ENCODE results near the gene TYMP.

Gene TYMP

GRCh38 chr22:50502628-50503474 is 27.0 kb downstream of the TYMP start:
- no peak for FAIRE-seq
- no peak for DNase-seq (ENCODE audit: insufficient read length, low spot score)
- no peak for TF ChIP-seq PAX5 (IDR thresholded peaks at IDR 0.05; ENCODE audit: insufficient read depth, low read length, severe bottlenecking)
- TF ChIP-seq SPI1 (IDR thresholded peaks at IDR 0.05; ENCODE audit: low read depth, low read length): no peak
- TF ChIP-seq TAF1 (IDR thresholded peaks at IDR 0.05; ENCODE audit: low read depth, low read length): no peak
- no peak for TF ChIP-seq POLR2AphosphoS5 (IDR thresholded peaks at IDR 0.05; ENCODE audit: low read depth, low read length)
- TF ChIP-seq POU2F2 (IDR thresholded peaks at IDR 0.05; ENCODE audit: low read depth, low read length): no peak
- TF ChIP-seq POLR2A (IDR thresholded peaks at IDR 0.05; ENCODE audit: low read depth, low read length): no peak

- TF ChIP-seq TAF1 (IDR thresholded peaks at IDR 0.05; ENCODE audit: low read depth, low read length) (no peak), POLR2AphosphoS5 (IDR thresholded peaks at IDR 0.05; ENCODE audit: low read depth, low read length) (no peak), PAX5 (IDR thresholded peaks at IDR 0.05; ENCODE audit: insufficient read depth, low read length, severe bottlenecking) (no peak), SPI1 (IDR thresholded peaks at IDR 0.05; ENCODE audit: low read depth, low read length) (no peak), POU2F2 (IDR thresholded peaks at IDR 0.05; ENCODE audit: low read depth, low read length) (no peak), POLR2A (IDR thresholded peaks at IDR 0.05; ENCODE audit: low read depth, low read length) (no peak)
- no peak for FAIRE-seq
Observed at GRCh38 chr22:50502096-50502495, 27.7 kb downstream of the TYMP start.

GRCh38 chr22:50500452-50500851 is 29.4 kb downstream of the TYMP start:
- TF ChIP-seq POU2F2 (IDR thresholded peaks at IDR 0.05; ENCODE audit: low read depth, low read length) (no peak), SPI1 (IDR thresholded peaks at IDR 0.05; ENCODE audit: low read depth, low read length) (no peak), TAF1 (IDR thresholded peaks at IDR 0.05; ENCODE audit: low read depth, low read length) (no peak), POLR2AphosphoS5 (IDR thresholded peaks at IDR 0.05; ENCODE audit: low read depth, low read length) (no peak), POLR2A (IDR thresholded peaks at IDR 0.05; ENCODE audit: low read depth, low read length) (no peak), PAX5 (IDR thresholded peaks at IDR 0.05; ENCODE audit: insufficient read depth, low read length, severe bottlenecking) (no peak)
- DNase-seq (ENCODE audit: insufficient read length, low spot score) (no peak), FAIRE-seq (no peak)

More at GRCh38 chr22:50502096-50502495, 27.7 kb downstream of the TYMP start:
- DNase-seq (ENCODE audit: insufficient read length, low spot score): no peak

- TF ChIP-seq POLR2AphosphoS5 (IDR thresholded peaks at IDR 0.05; ENCODE audit: low read depth, low read length) (no peak), TAF1 (IDR thresholded peaks at IDR 0.05; ENCODE audit: low read depth, low read length) (no peak), SPI1 (IDR thresholded peaks at IDR 0.05; ENCODE audit: low read depth, low read length) (no peak), PAX5 (IDR thresholded peaks at IDR 0.05; ENCODE audit: insufficient read depth, low read length, severe bottlenecking) (no peak), POLR2A (IDR thresholded peaks at IDR 0.05; ENCODE audit: low read depth, low read length) (no peak), POU2F2 (IDR thresholded peaks at IDR 0.05; ENCODE audit: low read depth, low read length) (no peak)
- FAIRE-seq: peak; percentile 90
- no peak for DNase-seq (ENCODE audit: insufficient read length, low spot score)
Observed at GRCh38 chr22:50498322-50498890, 31.4 kb downstream of the TYMP start.

- TF ChIP-seq POU2F2 (IDR thresholded peaks at IDR 0.05; ENCODE audit: low read depth, low read length): no peak
- no peak for TF ChIP-seq SPI1 (IDR thresholded peaks at IDR 0.05; ENCODE audit: low read depth, low read length)
- no peak for TF ChIP-seq PAX5 (IDR thresholded peaks at IDR 0.05; ENCODE audit: insufficient read depth, low read length, severe bottlenecking)
- TF ChIP-seq POLR2AphosphoS5 (IDR thresholded peaks at IDR 0.05; ENCODE audit: low read depth, low read length): no peak
- TF ChIP-seq POLR2A (IDR thresholded peaks at IDR 0.05; ENCODE audit: low read depth, low read length): no peak
- no peak for TF ChIP-seq TAF1 (IDR thresholded peaks at IDR 0.05; ENCODE audit: low read depth, low read length)
- DNase-seq (ENCODE audit: insufficient read length, low spot score) (no peak), FAIRE-seq (no peak)
Observed at GRCh38 chr22:50497093-50497492, 32.7 kb downstream of the TYMP start.

- TF ChIP-seq POU2F2 (IDR thresholded peaks at IDR 0.05; ENCODE audit: low read depth, low read length): no peak
- no peak for TF ChIP-seq POLR2AphosphoS5 (IDR thresholded peaks at IDR 0.05; ENCODE audit: low read depth, low read length)
- no peak for TF ChIP-seq SPI1 (IDR thresholded peaks at IDR 0.05; ENCODE audit: low read depth, low read length)
- TF ChIP-seq PAX5 (IDR thresholded peaks at IDR 0.05; ENCODE audit: insufficient read depth, low read length, severe bottlenecking): no peak
- TF ChIP-seq POLR2A (IDR thresholded peaks at IDR 0.05; ENCODE audit: low read depth, low read length): no peak
- no peak for TF ChIP-seq TAF1 (IDR thresholded peaks at IDR 0.05; ENCODE audit: low read depth, low read length)
- peak; percentile 58 for FAIRE-seq
- no peak for DNase-seq (ENCODE audit: insufficient read length, low spot score)
Observed at GRCh38 chr22:50490531-50491308, 39.1 kb downstream of the TYMP start.

- TF ChIP-seq TAF1 (IDR thresholded peaks at IDR 0.05; ENCODE audit: low read depth, low read length): no peak
- DNase-seq (ENCODE audit: insufficient read length, low spot score): no peak
- FAIRE-seq: no peak
Observed at GRCh38 chr22:50489363-50490243, 40.2 kb downstream of the TYMP start.

GRCh38 chr22:50488886-50489285 is 40.9 kb downstream of the TYMP start:
- DNase-seq (ENCODE audit: insufficient read length, low spot score): no peak
- no peak for FAIRE-seq
- TF ChIP-seq POU2F2 (IDR thresholded peaks at IDR 0.05; ENCODE audit: low read depth, low read length): no peak
- no peak for TF ChIP-seq PAX5 (IDR thresholded peaks at IDR 0.05; ENCODE audit: insufficient read depth, low read length, severe bottlenecking)
- TF ChIP-seq TAF1 (IDR thresholded peaks at IDR 0.05; ENCODE audit: low read depth, low read length): no peak
- no peak for TF ChIP-seq POLR2A (IDR thresholded peaks at IDR 0.05; ENCODE audit: low read depth, low read length)
- TF ChIP-seq POLR2AphosphoS5 (IDR thresholded peaks at IDR 0.05; ENCODE audit: low read depth, low read length): no peak
- no peak for TF ChIP-seq SPI1 (IDR thresholded peaks at IDR 0.05; ENCODE audit: low read depth, low read length)
